Activated T-cell treated with anti-CD3 and anti-CD28 coated beads for 24 hours (primary cell): ENCODE measurements around the gene COL4A4.

Source experiments
- DNase-seq: peaks from one replicate; pipeline ENCODE4 v3.0.0-alpha.2; 2020; ENCODE audit warnings: low read depth

The COL4A4 gene

GRCh38 chr2:227161947-227162346, 2.1 kb downstream of the COL4A4 start:
- DNase-seq, result no peak

DNA sequence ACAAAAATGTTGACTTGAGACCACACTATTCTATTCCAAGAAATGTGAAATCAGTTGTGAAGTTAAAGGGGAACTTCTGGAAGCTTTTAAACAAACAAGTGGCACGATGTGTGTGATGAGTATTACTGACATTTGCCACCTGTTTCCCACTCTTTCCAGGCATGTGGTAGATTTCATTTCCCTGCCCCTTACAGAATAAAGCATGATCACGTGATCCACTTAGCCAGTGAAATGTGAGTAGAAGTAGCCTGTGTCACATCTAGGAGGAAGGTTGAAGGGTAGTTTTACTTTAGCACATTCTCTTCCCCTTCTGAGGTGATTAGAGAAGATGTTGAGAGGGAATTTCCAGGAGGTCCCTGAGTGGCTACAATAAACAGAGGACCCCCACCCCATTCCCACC, 3.8 kb downstream of the COL4A4 start:
- DNase-seq, result no peak

DNA sequence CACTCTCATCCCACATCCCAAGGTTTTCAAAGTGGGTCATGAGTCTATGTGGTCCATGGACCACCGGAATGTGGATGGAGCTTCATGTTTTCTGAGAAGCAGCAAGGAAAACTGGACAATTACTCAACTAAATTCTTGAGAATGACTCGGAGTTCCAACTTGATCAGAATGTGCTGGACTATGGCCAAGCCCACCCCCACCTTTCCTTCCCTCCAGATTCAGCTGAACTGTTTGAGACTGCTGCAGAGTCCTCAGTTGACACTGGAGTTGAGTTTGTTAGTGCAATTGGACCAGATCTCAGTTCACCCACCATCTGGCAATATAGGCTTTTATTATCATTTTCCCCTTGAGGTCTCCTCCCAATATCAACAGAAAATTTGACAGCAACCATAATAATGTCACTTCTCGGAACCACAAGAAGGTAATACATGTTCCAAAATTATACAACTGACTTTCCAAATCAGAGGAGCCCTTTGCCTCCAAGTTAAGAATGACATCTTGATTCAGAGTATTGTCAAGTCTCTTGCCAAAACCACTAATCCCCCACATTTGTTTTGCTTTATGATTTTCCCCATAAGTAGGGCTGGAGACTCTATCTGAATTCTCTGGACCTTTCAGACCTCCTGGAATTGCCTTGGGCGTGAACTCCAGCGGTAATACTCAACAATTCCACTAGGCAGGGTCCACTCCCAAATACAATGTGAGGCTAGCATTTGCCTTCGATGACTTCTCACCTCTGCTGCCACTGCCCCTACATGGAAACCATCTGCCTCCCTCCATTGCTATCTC, 8.8 kb downstream of the COL4A4 start:
- no peak for DNase-seq

DNA sequence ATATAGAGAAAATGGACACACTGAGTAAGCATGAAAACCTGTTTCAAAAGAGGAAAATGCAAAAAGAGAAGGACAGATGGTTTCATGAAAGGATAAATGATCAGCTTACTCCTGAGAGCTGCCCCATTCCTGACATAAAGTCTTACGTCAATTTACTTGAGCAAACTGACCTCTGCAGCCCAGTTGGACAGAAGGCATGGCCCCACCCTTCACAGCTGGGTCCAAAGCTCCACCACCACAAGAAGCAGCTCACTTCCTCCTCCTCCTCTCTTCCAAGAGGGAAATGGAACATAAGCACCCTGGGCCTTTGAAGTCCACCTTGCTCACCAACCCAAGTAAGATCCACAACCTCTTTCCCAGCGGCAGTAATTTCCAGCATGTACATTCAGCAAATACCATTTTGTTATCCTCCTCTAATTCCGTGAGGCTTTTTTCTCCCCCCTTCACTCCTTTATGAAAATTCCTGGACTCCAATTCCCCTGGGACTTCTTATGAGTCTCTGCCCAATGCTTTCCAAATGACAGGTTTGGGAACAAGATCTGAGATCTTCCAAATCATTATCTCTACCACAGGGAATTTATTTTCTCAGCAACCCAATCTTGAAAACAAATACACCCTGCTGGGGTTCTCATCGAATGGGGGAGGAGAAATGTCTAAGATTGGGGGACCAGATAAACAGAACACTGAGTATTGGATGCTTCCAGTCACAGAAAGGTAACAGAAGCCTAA, 10.1 kb downstream of the COL4A4 start:
- no peak for DNase-seq

- DNase-seq, result no peak
Observed at GRCh38 chr2:227153307-227153706, 10.7 kb downstream of the COL4A4 start.

- DNase-seq, result no peak
Observed at GRCh38 chr2:227152093-227152766, 11.8 kb downstream of the COL4A4 start.

- no peak for DNase-seq
Observed at GRCh38 chr2:227150222-227150936, 13.6 kb downstream of the COL4A4 start.

- no peak for DNase-seq
Observed at GRCh38 chr2:227148106-227148505, 15.9 kb downstream of the COL4A4 start.

DNA sequence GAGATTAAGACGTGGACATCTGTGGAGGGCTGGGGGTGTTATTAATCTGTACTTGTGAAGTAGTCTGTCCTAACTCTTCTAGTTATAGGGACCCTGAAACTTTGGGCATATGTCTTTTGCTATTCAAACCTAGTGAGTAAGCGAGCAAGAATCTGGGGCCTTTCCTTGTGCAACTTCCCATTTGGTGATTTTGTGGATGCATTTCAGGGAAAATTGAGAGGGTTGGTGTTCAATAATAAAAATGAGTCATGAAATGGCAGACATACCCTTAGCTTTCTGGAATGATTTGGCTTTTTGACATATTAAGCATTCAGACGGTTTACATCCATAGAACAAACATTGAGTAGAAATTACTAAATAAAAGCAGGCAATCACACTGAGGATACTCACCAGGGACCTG, 17.0 kb downstream of the COL4A4 start:
- no peak for DNase-seq

DNA sequence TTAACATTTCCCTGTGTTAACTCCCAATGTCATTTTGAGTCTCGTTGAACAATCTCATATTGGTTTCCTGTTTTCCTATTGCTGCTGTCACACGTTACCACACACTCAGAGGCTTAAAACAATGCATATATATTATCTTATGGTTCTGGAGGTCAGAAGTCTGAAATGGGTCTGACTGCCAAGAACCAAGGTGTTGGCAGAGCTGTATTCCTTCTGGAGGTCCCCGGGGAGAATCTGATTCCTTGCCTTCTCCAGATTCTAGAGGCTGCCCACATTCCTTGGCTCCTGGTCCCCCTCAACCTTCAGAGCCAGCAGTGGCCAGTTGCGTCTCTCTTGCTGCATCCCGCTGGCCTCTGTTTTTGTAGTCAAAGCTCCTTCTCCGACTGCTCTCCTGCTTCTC, 17.5 kb downstream of the COL4A4 start:
- no peak for DNase-seq

GRCh38 chr2:227143895-227144294, 20.1 kb downstream of the COL4A4 start:
- no peak for DNase-seq

DNA sequence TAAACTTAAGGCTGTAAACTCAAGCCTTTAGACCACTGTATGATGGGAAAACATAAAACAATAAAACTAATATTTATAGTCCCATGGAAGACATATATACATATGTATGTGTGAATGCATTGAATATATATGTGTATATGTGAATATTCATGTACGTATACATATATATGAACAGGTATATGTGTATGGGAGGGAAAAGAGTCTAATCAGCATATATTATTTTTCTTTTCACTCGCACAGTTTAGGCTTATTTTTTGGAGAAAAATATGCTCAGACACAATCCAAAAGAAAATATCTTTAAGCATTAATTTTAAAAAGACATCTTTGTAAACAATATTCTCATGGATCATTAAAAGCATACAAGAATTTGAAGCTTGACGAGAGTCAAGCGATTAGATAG, 22.7 kb downstream of the COL4A4 start:
- no peak for DNase-seq

- DNase-seq, result no peak
Observed at GRCh38 chr2:227134591-227134990, 29.4 kb downstream of the COL4A4 start.

DNA sequence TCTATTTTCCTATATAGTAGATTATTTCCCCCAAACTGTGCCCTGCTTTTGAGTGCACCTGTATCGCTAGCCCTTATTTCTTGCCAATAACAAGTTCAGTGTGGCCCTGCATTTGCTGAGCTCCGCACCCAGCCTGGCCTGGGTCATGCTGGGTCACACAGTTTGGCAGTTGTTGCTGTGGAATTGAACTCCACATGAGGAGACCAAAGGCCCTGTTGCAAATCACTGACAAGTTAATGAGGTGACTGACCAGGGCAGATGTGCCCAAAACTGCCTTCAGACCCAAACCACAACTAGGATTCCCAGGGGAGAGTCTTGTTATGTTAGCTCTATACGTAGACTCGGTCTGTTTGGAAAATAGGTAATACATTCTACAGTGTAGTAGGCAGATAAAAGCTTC, 31.0 kb downstream of the COL4A4 start:
- DNase-seq, result no peak

GRCh38 chr2:227130636-227131035, 33.4 kb downstream of the COL4A4 start:
- DNase-seq, result no peak

GRCh38 chr2:227127201-227127600, 36.8 kb downstream of the COL4A4 start:
- no peak for DNase-seq

DNA sequence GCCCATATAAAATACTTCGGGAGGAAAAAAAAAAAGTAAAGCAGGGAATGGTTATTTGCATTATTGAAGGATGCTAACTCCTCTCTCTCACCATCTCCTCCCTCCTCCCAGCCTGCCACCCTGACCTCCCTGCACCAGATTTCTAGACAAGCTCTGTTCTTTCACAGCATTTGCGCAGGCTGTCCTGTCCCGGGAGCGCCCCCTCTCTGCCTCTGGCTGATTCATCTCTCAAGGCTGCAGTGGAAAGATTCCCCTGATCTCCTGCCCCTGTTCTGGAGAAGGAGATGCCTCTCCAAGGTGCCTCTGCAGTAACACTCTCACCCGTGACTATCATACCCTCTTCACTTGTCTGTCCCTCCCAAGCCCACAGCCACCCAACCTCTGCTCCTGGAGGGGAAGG, 38.5 kb downstream of the COL4A4 start:
- DNase-seq, result no peak

- DNase-seq, result no peak
Observed at GRCh38 chr2:227124811-227125210, 39.2 kb downstream of the COL4A4 start.

DNA sequence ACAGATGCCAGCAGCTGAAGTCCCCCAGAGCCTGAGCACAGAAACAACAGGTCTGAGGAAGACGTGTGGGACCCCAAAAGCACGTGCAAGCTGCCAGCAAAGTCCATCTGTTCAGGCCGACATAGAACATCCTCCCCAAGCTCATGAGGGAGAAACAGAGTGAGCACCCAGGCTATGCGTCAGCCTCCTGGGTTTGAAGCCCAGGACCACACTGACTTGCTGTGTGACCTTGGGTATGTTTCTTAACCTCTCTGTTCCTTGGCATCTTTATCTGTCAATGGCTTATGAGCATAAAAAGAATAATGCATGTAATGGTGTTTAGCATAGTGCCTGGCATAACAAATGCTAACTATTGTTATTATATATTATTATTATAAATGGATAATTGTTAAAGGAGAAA, 40.3 kb downstream of the COL4A4 start:
- no peak for DNase-seq

- no peak for DNase-seq
Observed at GRCh38 chr2:227118353-227118752, 45.7 kb downstream of the COL4A4 start.

GRCh38 chr2:227117852-227118251, 46.2 kb downstream of the COL4A4 start:
- no peak for DNase-seq

DNA sequence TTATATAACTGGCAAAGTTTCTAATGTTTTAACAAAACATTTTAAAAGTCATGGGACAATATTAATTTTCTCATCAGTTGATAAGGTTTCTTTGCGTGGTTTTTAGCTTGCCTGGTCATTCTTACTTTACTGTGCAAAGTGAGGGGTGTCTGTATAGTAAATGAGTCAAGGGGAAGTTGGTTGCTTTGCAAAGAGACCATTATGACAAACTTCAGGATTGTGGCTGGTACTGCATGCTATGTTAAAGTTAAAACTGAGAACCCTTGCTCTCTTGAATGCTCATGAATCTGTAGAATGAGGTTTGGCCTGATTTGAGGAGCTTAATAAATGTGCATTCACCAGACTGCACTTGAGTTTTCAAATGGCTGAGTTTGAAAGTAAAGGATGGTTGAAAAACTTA, 47.0 kb downstream of the COL4A4 start:
- DNase-seq, result no peak
